GM12878 (cell line): ENCODE measurements around the gene RASAL1. TPM values are rescaled to one million over a fixed set of nuclear protein-coding genes. Genes with fewer than 3 reads are reported as not detected.

ENCODE experiments used
- ATAC-seq: fragments of 200-7000 bp; cut with Tn5 transposase; 3 replicates; pipeline ENCODE4 v1.9.1; 2020; ENCODE audit warnings: mild to moderate bottlenecking, moderate library complexity
- BruUV-seq: library from RNA; stranded (reverse); fragments of 400-500 nt; replicated peaks from 2 replicates; lab custom pipeline; 2021; lab: Mats Ljungman, UMichigan
- CTCF ChIA-PET: fragments of 300-600 bp; sonication (Branson Sonifier 250); formaldehyde crosslinking; extraction: SDS; loops from one replicate; lab custom pipeline; 2021; ENCODE audit warnings: inconsistent platforms; lab: Yijun Ruan, JAX
- POLR2A ChIA-PET: fragments of 350-600 bp; formaldehyde crosslinking; extraction: SDS; loops from one replicate; lab custom pipeline; 2021; ENCODE audit warnings: inconsistent platforms; lab: Charles Lee
- RAD21 ChIA-PET: fragments of 300-600 bp; sonication (Branson Sonifier 250); formaldehyde crosslinking; loops from one replicate; lab custom pipeline; 2023; ENCODE audit warnings: antibody characterized with exemption; ENCODE audit not compliant: unreplicated experiment; lab: Charles Lee
- SMC1A ChIA-PET: fragments of 300-600 bp; sonication (Branson Sonifier 250); formaldehyde crosslinking; loops from one replicate; lab custom pipeline; 2023; ENCODE audit not compliant: unreplicated experiment, uncharacterized antibody; lab: Charles Lee
- DNase-seq: peaks from one replicate; pipeline ENCODE4 v3.0.0-alpha.2; 2011; ENCODE audit warnings: low read depth, low spot score
- FAIRE-seq: peaks from 3 replicates; lab custom pipeline; 2011; peaks lifted over from hg19 to GRCh38; lab: Jason Lieb, UNC
- H2AFZ ChIP-seq: 2 replicates; pipeline ENCODE4 v1.6.0; 2011; ENCODE audit warnings: low read depth, low read length, control low read depth; ENCODE audit not compliant: control insufficient read depth
- H3K27ac ChIP-seq: 2 replicates; pipeline ENCODE4 v1.5.1; 2011; ENCODE audit warnings: control low read depth; ENCODE audit not compliant: control insufficient read depth, insufficient read depth
- H3K27me3 ChIP-seq, 2 experiments: replicated peaks in 1 of 2; 2 replicates each; pipeline versions ENCODE4 v1.6.0 to v1.6.1; 2011; ENCODE audit warnings: low read length in 1 of 2; ENCODE audit not compliant: control insufficient read depth in 2 of 2, insufficient read depth in 2 of 2
- H3K36me3 ChIP-seq, 2 experiments: 2 replicates each; pipeline ENCODE4 v1.5.1; 2011; ENCODE audit warnings: low read length in 1 of 2; ENCODE audit not compliant: control insufficient read depth in 2 of 2, insufficient read depth in 2 of 2
- H3K4me1 ChIP-seq: 2 replicates; pipeline ENCODE4 v1.6.1; 2011; ENCODE audit warnings: mild to moderate bottlenecking, low read length, moderate library complexity, mixed read lengths; ENCODE audit not compliant: control insufficient read depth, insufficient read depth
- H3K4me2 ChIP-seq: 2 replicates; pipeline ENCODE4 v1.6.0; 2011; ENCODE audit warnings: control low read depth; ENCODE audit not compliant: control insufficient read depth, insufficient read depth
- H3K4me3 ChIP-seq: fragments of 200-600 bp; sonication (generic); 2 replicates; pipeline ENCODE4 v1.5.1; 2016
- H3K79me2 ChIP-seq: 2 replicates; pipeline ENCODE4 v1.6.0; 2011; ENCODE audit warnings: low read length; ENCODE audit not compliant: control insufficient read depth, insufficient read depth
- H3K9ac ChIP-seq: 2 replicates; pipeline ENCODE4 v1.8.0; 2011; ENCODE audit warnings: low read length, control low read depth, mixed read lengths; ENCODE audit not compliant: control insufficient read depth, insufficient read depth
- H3K9me3 ChIP-seq: replicated peaks from 3 replicates; pipeline ENCODE4 v1.5.1; 2011; ENCODE audit warnings: mild to moderate bottlenecking, low read length; ENCODE audit not compliant: control insufficient read depth, insufficient read depth
- H4K20me1 ChIP-seq: 2 replicates; pipeline ENCODE4 v1.6.0; 2011; ENCODE audit not compliant: control insufficient read depth, insufficient read depth
- BACH1 ChIP-seq: fragments of 450-650 bp; IDR thresholded peaks from 2 replicates; pipeline ENCODE4 v1.6.1; 2017; ENCODE audit warnings: mild to moderate bottlenecking, borderline replicate concordance
- BRCA1 ChIP-seq: IDR thresholded peaks from 2 replicates; pipeline ENCODE4 v1.6.1; 2011; ENCODE audit warnings: low read depth, low read length, improper control_type of control experiment
- DPF2 ChIP-seq: fragments of 450-650 bp; IDR thresholded peaks from 2 replicates; pipeline ENCODE4 v1.6.1; 2017; ENCODE audit warnings: mild to moderate bottlenecking
- MTA2 ChIP-seq: fragments of 450-650 bp; IDR thresholded peaks from 2 replicates; pipeline ENCODE4 v1.6.1; 2016; ENCODE audit warnings: low read depth, mild to moderate bottlenecking, moderate library complexity
- NFIC ChIP-seq: IDR thresholded peaks from 2 replicates; pipeline ENCODE4 v1.6.1; 2012; ENCODE audit warnings: low read depth, mild to moderate bottlenecking, inconsistent platforms, low read length, moderate library complexity
- PAX8 ChIP-seq: fragments of 450-650 bp; IDR thresholded peaks from 2 replicates; pipeline ENCODE4 v1.6.1; 2017; ENCODE audit warnings: mild to moderate bottlenecking, moderate library complexity
- POU2F2 ChIP-seq: IDR thresholded peaks from 3 replicates; pipeline ENCODE4 v1.6.1; 2011; ENCODE audit warnings: low read depth, mild to moderate bottlenecking, low read length, borderline replicate concordance
- RUNX3 ChIP-seq: IDR thresholded peaks from 2 replicates; pipeline ENCODE4 v1.6.1; 2012; ENCODE audit warnings: low read length, inconsistent platforms
- SPI1 ChIP-seq: IDR thresholded peaks from 2 replicates; pipeline ENCODE4 v1.6.1; 2011; ENCODE audit warnings: low read depth, mild to moderate bottlenecking, low read length, moderate library complexity, borderline replicate concordance; ENCODE audit not compliant: insufficient read depth
- TAF1 ChIP-seq: IDR thresholded peaks from 2 replicates; pipeline ENCODE4 v1.6.1; 2011; ENCODE audit warnings: mild to moderate bottlenecking, low read depth, low read length, borderline replicate concordance
- WGBS: methylation state at CpG from one replicate; pipeline ENCODE4 v1.1.6; 2016; ENCODE audit warnings: low lambda C conversion rate; ENCODE audit not compliant: insufficient replicate concordance, insufficient coverage; ENCODE audit errors: missing lambda C conversion rate; 5-methylcytosine and 5-hydroxymethylcytosine counted together
- in situ Hi-C: fragments of 300-500 bp; cut with MboI; formaldehyde crosslinking; loops from 9 replicates; pipeline ENCODE4 v1.14.3; 2018; ENCODE audit warnings: mixed read lengths
- intact Hi-C: fragments of 100-400 bp; cut with micrococcal nuclease; formaldehyde crosslinking; loops from one replicate; pipeline ENCODE4 v1.14.2; 2022; ENCODE audit not compliant: unreplicated experiment
- polyA plus RNA-seq, 11 experiments: library from polyadenylated mRNA; depleted of rRNA in 4 of 11; unstranded in 6 of 11; stranded (reverse) in 5 of 11; fragments of >200 nt; fragmentation: Nextera tagmentation in 4 of 11; fragmentation: Illumina TruSeq in 1 of 11; extraction: Ambion mirVana in 4 of 11; extraction: Trizol in 1 of 11; gene quantifications; 1 replicate in 1 of 11; 2 replicates in 10 of 11; pipeline versions ENCODE4 v1.2.1 to v1.2.3, GENCODE V29; 2011 to 2016; ENCODE audit warnings: inconsistent platforms in 2 of 11, missing spikeins in 2 of 11, low read depth in 1 of 11
- total RNA-seq, 4 experiments: library from RNA; depleted of rRNA in 3 of 4; stranded (reverse); fragments of >200 nt in 3 of 4; fragmentation: Illumina TruSeq in 1 of 4; extraction: Trizol in 1 of 4; gene quantifications; 2 replicates each; pipeline versions ENCODE4 v1.2.1 to v1.2.3, GENCODE V29; 2013 to 2021
- TF ChIP-seq, protein P1 (sequence below): fragments of 450-650 bp; IDR thresholded peaks from 2 replicates; pipeline ENCODE4 v1.6.1; 2018; ENCODE audit warnings: mild to moderate bottlenecking, low read depth, moderate library complexity; ENCODE audit not compliant: partially characterized antibody
- TF ChIP-seq, protein P2 (sequence below): IDR thresholded peaks from 2 replicates; pipeline ENCODE4 v1.6.1; 2011; ENCODE audit warnings: mild to moderate bottlenecking, low read depth, low read length, moderate library complexity; ENCODE audit not compliant: insufficient replicate concordance

RASAL1 gene
- total and polyA plus RNA-seq, 10 of the 15 experiments (the other 5 are each of a cell fraction or from before 2014, with no cell fraction given), result 0.12 to 1.0 (median 0.52) TPM; not detected in 6

DNA sequence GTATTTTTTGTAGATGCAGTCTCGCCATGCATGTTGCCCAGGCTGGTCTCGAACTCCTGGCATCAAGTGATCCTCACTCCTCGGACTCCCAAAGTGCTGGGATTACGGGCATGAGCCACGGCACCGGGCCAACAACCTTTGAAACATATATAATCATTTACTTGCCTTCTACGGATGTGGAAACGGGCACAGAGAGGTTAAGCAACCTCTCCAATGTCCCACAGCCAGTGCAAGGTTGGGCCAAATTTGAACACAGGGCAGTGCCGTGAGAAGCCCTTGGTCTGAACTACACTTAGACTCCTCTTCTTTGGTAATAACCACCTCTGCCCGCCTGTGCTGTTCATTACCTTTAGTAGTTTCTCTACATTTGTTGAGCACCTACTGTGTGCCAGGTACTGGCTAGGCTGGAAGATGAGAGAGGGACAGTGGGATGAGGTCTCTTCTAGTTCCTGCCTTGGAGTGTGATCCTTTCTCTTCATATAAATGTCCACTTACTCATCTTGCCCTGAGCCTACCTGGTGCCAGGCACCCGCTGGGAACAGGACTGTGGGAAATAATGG is 47.5 kb upstream of the RASAL1 start:
- no peak for DNase-seq
- RAD21 ChIA-PET, result interaction anchor here (1.0 to 2.2 kb wide), 2 partner anchors 47 to 135 kb away, joined by 4 to 8 read pairs; no protein-coding TSS in a partner anchor
- H4K20me1 ChIP-seq, result no peaks in the 10 kb centered on the region; the same call in 1 of the 2 replicates
- H3K9ac ChIP-seq, result no peak overlapping the region
- H3K27me3 ChIP-seq, result no peaks in the 10 kb centered on the region
- FAIRE-seq, result no peak
- H3K4me3 ChIP-seq, result 0 out of 2 replicates have a peak overlapping the region, but pooled peaks have one; percentile 86
- peak overlapping the region; percentile 93 for H3K4me2 ChIP-seq
- in situ Hi-C loops (no loop called here), intact Hi-C loops (no loop called here)
- peaks cover 9% of the 10 kb centered on the region for H3K4me1 ChIP-seq
- peaks cover 21 to 22% of the 10 kb centered on the region in 2 experiments for H3K36me3 ChIP-seq
- BruUV-seq, result no TSS peak
- ATAC-seq, result no peak
- POLR2A ChIA-PET, result interaction anchor here (0.6 to 1.0 kb wide), 2 partner anchors 9 to 20 kb away, joined by 3 read pairs; no protein-coding TSS in a partner anchor
- SMC1A ChIA-PET, result interaction anchor here (0.6 to 2.7 kb wide), 4 partner anchors 10 to 1422 kb away, joined by 3 to 9 read pairs (median 4); no protein-coding TSS in a partner anchor
- H3K27ac ChIP-seq, result no peak overlapping the region
- WGBS, result 91% methylated on average over 11 of the region's 11 CpGs
- H3K79me2 ChIP-seq, result peaks cover 50% of the 10 kb centered on the region
- no peak for TF ChIP-seq BRCA1
- 0 out of 2 replicates have a peak, but pooled peaks have one; percentile 25 for TF ChIP-seq DPF2
- TF ChIP-seq, all 136 proteins: peak for 1
- CTCF ChIA-PET, result interaction anchor here (0.9 to 3.6 kb wide), 5 partner anchors 10 to 141 kb away, joined by 3 to 29 read pairs (median 5); no protein-coding TSS in a partner anchor
- Histone ChIP-seq H2AFZ (no peak overlapping the region), H3K9me3 (no peaks in the 10 kb centered on the region)

DNA sequence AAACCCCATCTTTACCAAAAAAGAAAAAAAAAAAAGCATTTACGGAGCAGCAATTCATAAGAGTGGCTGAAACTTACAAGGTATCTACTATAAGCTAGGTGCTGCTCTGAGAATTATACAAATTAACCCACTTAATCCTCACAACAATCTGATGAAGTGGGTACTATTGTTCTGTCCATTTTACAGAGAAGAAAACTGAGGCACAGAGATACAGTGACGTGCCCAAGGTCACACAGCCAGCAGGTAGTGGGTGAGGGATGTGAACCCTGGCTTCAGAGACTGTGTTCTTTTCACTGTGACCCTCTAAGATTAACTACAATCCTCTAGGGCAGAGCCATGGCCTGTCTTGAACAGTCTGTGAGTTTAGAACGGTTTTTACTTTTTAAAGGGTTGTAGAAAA is 46.4 kb upstream of the RASAL1 start:
- POLR2A ChIA-PET, result interaction anchor here (0.6 to 1.0 kb wide), 2 partner anchors 8 to 706 kb away, joined by 3 read pairs; no protein-coding TSS in a partner anchor
- CTCF ChIA-PET, result interaction anchor here (0.6 to 3.6 kb wide), 4 partner anchors 9 to 201 kb away, joined by 3 to 29 read pairs (median 4); no protein-coding TSS in a partner anchor
- H3K9me3 ChIP-seq, result peaks cover 3% of the 10 kb centered on the region; the same call in 1 of the 3 replicates
- ATAC-seq (no peak), FAIRE-seq (no peak), DNase-seq (no peak)
- no TSS peak for BruUV-seq
- 83% methylated on average over 3 of the region's 3 CpGs for WGBS
- H3K9ac ChIP-seq, result no peak overlapping the region
- peak overlapping the region; percentile 14; the same call in 1 of the 2 replicates for H3K4me2 ChIP-seq
- no peak overlapping the region for H3K4me3 ChIP-seq
- H2AFZ ChIP-seq, result no peak overlapping the region
- intact Hi-C loops, result no loop called here
- in situ Hi-C loops, result no loop called here
- SMC1A ChIA-PET, result interaction anchor here (0.6 to 1.9 kb wide), 2 partner anchors 42 to 91 kb away, joined by 3 to 4 read pairs; no protein-coding TSS in a partner anchor
- no peaks in the 10 kb centered on the region; the same call in 1 of the 2 replicates for H4K20me1 ChIP-seq
- peaks cover 6% of the 10 kb centered on the region for H3K4me1 ChIP-seq
- no peak overlapping the region for H3K27ac ChIP-seq
- no peak for TF ChIP-seq NFIC
- TF ChIP-seq SPI1, result no peak
- TF ChIP-seq PAX8, result no peak
- no peak for TF ChIP-seq TAF1
- TF ChIP-seq MTA2, result no peak
- no peak for TF ChIP-seq RUNX3
- no peak for TF ChIP-seq BACH1
- no peak for TF ChIP-seq POU2F2
- TF ChIP-seq, protein P1, sequence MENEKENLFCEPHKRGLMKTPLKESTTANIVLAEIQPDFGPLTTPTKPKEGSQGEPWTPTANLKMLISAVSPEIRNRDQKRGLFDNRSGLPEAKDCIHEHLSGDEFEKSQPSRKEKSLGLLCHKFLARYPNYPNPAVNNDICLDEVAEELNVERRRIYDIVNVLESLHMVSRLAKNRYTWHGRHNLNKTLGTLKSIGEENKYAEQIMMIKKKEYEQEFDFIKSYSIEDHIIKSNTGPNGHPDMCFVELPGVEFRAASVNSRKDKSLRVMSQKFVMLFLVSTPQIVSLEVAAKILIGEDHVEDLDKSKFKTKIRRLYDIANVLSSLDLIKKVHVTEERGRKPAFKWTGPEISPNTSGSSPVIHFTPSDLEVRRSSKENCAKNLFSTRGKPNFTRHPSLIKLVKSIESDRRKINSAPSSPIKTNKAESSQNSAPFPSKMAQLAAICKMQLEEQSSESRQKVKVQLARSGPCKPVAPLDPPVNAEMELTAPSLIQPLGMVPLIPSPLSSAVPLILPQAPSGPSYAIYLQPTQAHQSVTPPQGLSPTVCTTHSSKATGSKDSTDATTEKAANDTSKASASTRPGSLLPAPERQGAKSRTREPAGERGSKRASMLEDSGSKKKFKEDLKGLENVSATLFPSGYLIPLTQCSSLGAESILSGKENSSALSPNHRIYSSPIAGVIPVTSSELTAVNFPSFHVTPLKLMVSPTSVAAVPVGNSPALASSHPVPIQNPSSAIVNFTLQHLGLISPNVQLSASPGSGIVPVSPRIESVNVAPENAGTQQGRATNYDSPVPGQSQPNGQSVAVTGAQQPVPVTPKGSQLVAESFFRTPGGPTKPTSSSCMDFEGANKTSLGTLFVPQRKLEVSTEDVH, result no peak
- TF ChIP-seq, protein P2, sequence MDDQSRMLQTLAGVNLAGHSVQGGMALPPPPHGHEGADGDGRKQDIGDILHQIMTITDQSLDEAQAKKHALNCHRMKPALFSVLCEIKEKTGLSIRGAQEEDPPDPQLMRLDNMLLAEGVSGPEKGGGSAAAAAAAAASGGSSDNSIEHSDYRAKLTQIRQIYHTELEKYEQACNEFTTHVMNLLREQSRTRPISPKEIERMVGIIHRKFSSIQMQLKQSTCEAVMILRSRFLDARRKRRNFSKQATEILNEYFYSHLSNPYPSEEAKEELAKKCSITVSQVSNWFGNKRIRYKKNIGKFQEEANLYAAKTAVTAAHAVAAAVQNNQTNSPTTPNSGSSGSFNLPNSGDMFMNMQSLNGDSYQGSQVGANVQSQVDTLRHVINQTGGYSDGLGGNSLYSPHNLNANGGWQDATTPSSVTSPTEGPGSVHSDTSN, result no peak
- H3K27me3 ChIP-seq, result no peaks in the 10 kb centered on the region
- peaks cover 46% of the 10 kb centered on the region for H3K79me2 ChIP-seq
- H3K36me3 ChIP-seq, result peaks cover 20 to 27% of the 10 kb centered on the region in 2 experiments
- RAD21 ChIA-PET, result interaction anchor here (0.6 kb wide), 2 partner anchors 40 to 243 kb away, joined by 3 read pairs; no protein-coding TSS in a partner anchor
